H1 (cell line): ENCODE measurements around the gene HMCN1. TPM values are rescaled to one million over a fixed set of nuclear protein-coding genes. Genes with fewer than 3 reads are reported as not detected.

Source experiments
- CBX8 ChIP-seq: fragments of 300-800, 300-1000 bp; sonication (generic); IDR thresholded peaks from 2 replicates; pipeline ENCODE4 v1.7.1; 2016; ENCODE audit warnings: low read depth, low read length, borderline replicate concordance
- E2F6 ChIP-seq: IDR thresholded peaks from 2 replicates; pipeline ENCODE4 v1.6.1; 2012; ENCODE audit warnings: inconsistent platforms
- KDM5A ChIP-seq: fragments of 200-600 bp; IDR thresholded peaks from 2 replicates; pipeline ENCODE4 v1.7.1; 2012; ENCODE audit warnings: mild to moderate bottlenecking, low read length, inconsistent platforms, mixed read lengths
- RNF2 ChIP-seq: fragments of 200-900, 300-1000 bp; sonication (generic); IDR thresholded peaks from 2 replicates; pipeline ENCODE4 v1.7.1; 2016; ENCODE audit warnings: borderline replicate concordance, low read depth, mild to moderate bottlenecking, antibody characterized with exemption, low read length; ENCODE audit not compliant: poor library complexity, severe bottlenecking; ENCODE audit errors: missing control alignments
- polyA plus RNA-seq, 7 experiments: library from polyadenylated mRNA; depleted of rRNA in 3 of 7; stranded (reverse) in 5 of 7; unstranded in 2 of 7; fragments of >200 nt in 5 of 7; fragments of 200-250 nt in 2 of 7; gene quantifications; 1 replicate in 5 of 7; 2 replicates in 1 of 7; 4 replicates in 1 of 7; pipeline versions ENCODE4 v1.2.1 to v1.2.3, GENCODE V29; 2011 to 2013; ENCODE audit warnings: missing spikeins in 2 of 7, mixed read lengths in 2 of 7
- total RNA-seq: library from RNA; stranded (reverse); fragmentation: NEBNext Ultra II Directional; extraction: Animal tissue kit (Norgen Biotek cat#: 25700); gene quantifications from 2 replicates; pipeline ENCODE4 v1.2.1, GENCODE V29; 2021

Gene HMCN1
- total and polyA plus RNA-seq, 2 of the 8 experiments (the other 6 are each of a cell fraction or from before 2014, with no cell fraction given): 13.8 to 14.6 TPM

- TF ChIP-seq RNF2 (no peak), CBX8 (no peak), KDM5A (no peak), E2F6 (no peak)
- TF ChIP-seq, all 59 proteins: peak for 0
These were observed 54.2 kb downstream of the HMCN1 start (continued) for GRCh38 chr1:185788386-185788785.
